HEK293 (cell line): ENCODE results near the gene STARD3.
A peak's percentile ranks its signal among the peaks of the same experiment; 100 is the strongest.
"Not testable (repeated sequence)": the region's sequence is repeated elsewhere in the genome, so short reads cannot be mapped to it uniquely, and the experiment has no call there.

Source experiments
- CTCF ChIA-PET: fragments of 350-600 bp; formaldehyde crosslinking; extraction: SDS; loops from one replicate; lab custom pipeline; 2021; ENCODE audit warnings: antibody characterized with exemption; lab: Yijun Ruan, JAX
- POLR2A ChIA-PET: fragments of 300-600 bp; formaldehyde crosslinking; extraction: SDS; loops from one replicate; lab custom pipeline; 2020; ENCODE audit warnings: antibody characterized with exemption, inconsistent platforms; lab: Yijun Ruan, JAX
- H3K27ac ChIP-seq: fragments of 200-500 bp; sonication (Bioruptor generic); 2 replicates; pipeline ENCODE4 v1.5.1; 2014; ENCODE audit warnings: low read depth, low read length, control low read depth, inconsistent platforms; ENCODE audit errors: extremely low read depth
- H3K36me3 ChIP-seq, 2 experiments: fragments of 200-500 bp in 1 of 2; sonication (Bioruptor generic) in 1 of 2; 1 replicate in 1 of 2; 2 replicates in 1 of 2; pipeline ENCODE4 v1.5.1; 2014 to 2017; ENCODE audit warnings: inconsistent platforms in 2 of 2, low read length in 2 of 2; ENCODE audit not compliant: control insufficient read depth in 2 of 2, insufficient read depth in 1 of 2
- H3K4me1 ChIP-seq: fragments of 200-500 bp; sonication (Bioruptor generic); 2 replicates; pipeline ENCODE4 v1.5.1; 2014; ENCODE audit warnings: mild to moderate bottlenecking, low read length, inconsistent platforms; ENCODE audit not compliant: control insufficient read depth, insufficient read depth
- H3K4me3 ChIP-seq: 2 replicates; pipeline ENCODE4 v1.5.1; 2011; ENCODE audit warnings: low read depth, mild to moderate bottlenecking, control low read depth, low read length, moderate library complexity
- H3K9me3 ChIP-seq: fragments of 200-500 bp; sonication (Bioruptor generic); 2 replicates; pipeline ENCODE4 v1.5.1; 2014; ENCODE audit warnings: low read depth, low read length, inconsistent platforms; ENCODE audit not compliant: control insufficient read depth, insufficient read depth
- EGR2 ChIP-seq: fragments of 450-650 bp; formaldehyde crosslinking; IDR thresholded peaks from 2 replicates; pipeline ENCODE4 v1.5.1; 2016; ENCODE audit warnings: low read depth, missing biosample characterization, missing genetic modification characterization
- SALL2 ChIP-seq: fragments of 450-650 bp; formaldehyde crosslinking; IDR thresholded peaks from 2 replicates; pipeline ENCODE4 v1.5.0; 2017; ENCODE audit warnings: missing biosample characterization, mild to moderate bottlenecking, missing genetic modification characterization, borderline replicate concordance
- ZFP69B ChIP-seq: fragments of 450-650 bp; formaldehyde crosslinking; IDR thresholded peaks from 2 replicates; pipeline ENCODE4 v1.5.1; 2016; ENCODE audit warnings: missing biosample characterization, missing genetic modification characterization
- ZNF112 ChIP-seq: fragments of 450-650 bp; formaldehyde crosslinking; IDR thresholded peaks from 2 replicates; pipeline ENCODE4 v1.5.0; 2017; ENCODE audit warnings: missing biosample characterization, missing genetic modification characterization
- ZNF274 ChIP-seq, 2 experiments: fragments of 200-500 bp in 1 of 2; fragments of 450-650 bp in 1 of 2; sonication (Bioruptor generic) in 1 of 2; formaldehyde crosslinking in 1 of 2; IDR thresholded peaks; 2 replicates each; pipeline versions ENCODE4 v1.5.1 to v1.6.1; 2014 to 2016; ENCODE audit warnings: borderline replicate concordance in 1 of 2, inconsistent platforms in 1 of 2, low read length in 1 of 2, missing biosample characterization in 1 of 2, missing genetic modification characterization in 1 of 2
- ZNF585B ChIP-seq: fragments of 450-650 bp; formaldehyde crosslinking; IDR thresholded peaks from 2 replicates; pipeline ENCODE4 v1.5.1; 2016; ENCODE audit warnings: missing biosample characterization, missing genetic modification characterization
- ZNF629 ChIP-seq: fragments of 450-650 bp; formaldehyde crosslinking; IDR thresholded peaks from 2 replicates; pipeline ENCODE4 v1.5.1; 2017; ENCODE audit warnings: missing biosample characterization, missing genetic modification characterization
- TF ChIP-seq, protein P1 (sequence below): fragments of 450-650 bp; formaldehyde crosslinking; IDR thresholded peaks from 2 replicates; pipeline ENCODE4 v1.5.1; 2016; ENCODE audit warnings: missing biosample characterization, missing genetic modification characterization
- TF ChIP-seq, protein P2 (sequence below): fragments of 450-650 bp; formaldehyde crosslinking; IDR thresholded peaks from 2 replicates; pipeline ENCODE4 v1.5.1; 2016; ENCODE audit warnings: missing biosample characterization, missing genetic modification characterization
- TF ChIP-seq, protein P3 (sequence below): fragments of 450-650 bp; formaldehyde crosslinking; IDR thresholded peaks from 2 replicates; pipeline ENCODE4 v1.5.1; 2016; ENCODE audit warnings: missing biosample characterization, missing genetic modification characterization

Gene STARD3

DNA sequence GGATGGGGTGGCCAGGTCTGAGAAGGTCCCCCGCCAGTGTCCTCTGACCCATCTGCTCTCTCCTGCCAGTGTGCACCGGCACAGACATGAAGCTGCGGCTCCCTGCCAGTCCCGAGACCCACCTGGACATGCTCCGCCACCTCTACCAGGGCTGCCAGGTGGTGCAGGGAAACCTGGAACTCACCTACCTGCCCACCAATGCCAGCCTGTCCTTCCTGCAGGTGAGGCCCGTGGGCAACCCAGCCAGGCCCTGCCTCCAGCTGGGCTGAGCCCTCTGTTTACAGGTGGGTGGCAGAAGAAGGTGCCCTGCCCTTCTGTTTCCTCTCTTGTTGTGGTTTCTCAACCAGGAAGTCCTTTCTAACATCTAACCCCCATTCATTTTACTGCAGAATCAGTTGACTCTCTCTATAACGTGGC is 70.0 kb downstream of the STARD3 start:
- CTCF ChIA-PET: interaction anchor here (0.6 to 1.2 kb wide), 3 partner anchors 12 to 400 kb away, joined by 3 to 4 read pairs (median 3); no protein-coding TSS in a partner anchor
- H3K4me1 ChIP-seq: no peaks in the 10 kb centered on the region
- peaks cover 7 to 65% of the 10 kb centered on the region in 2 experiments for H3K36me3 ChIP-seq
- H3K9me3 ChIP-seq: no peaks in the 10 kb centered on the region
- POLR2A ChIA-PET: no interaction called here
- TF ChIP-seq ZFP69B (tag by site-specific recombination): no peak
- TF ChIP-seq, protein P1, sequence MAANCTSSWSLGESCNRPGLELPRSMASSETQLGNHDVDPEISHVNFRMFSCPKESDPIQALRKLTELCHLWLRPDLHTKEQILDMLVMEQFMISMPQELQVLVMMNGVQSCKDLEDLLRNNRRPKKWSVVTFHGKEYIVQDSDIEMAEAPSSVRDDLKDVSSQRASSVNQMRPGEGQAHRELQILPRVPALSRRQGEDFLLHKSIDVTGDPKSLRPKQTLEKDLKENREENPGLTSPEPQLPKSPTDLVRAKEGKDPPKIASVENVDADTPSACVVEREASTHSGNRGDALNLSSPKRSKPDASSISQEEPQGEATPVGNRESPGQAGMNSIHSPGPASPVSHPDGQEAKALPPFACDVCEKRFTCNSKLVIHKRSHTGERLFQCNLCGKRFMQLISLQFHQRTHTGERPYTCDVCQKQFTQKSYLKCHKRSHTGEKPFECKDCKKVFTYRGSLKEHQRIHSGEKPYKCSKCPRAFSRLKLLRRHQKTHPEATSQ (tag by site-specific recombination): no peak
- TF ChIP-seq, all 188 proteins: peak for 0
- H3K4me3 ChIP-seq: no peak overlapping the region
- H3K27ac ChIP-seq: no peak overlapping the region

DNA sequence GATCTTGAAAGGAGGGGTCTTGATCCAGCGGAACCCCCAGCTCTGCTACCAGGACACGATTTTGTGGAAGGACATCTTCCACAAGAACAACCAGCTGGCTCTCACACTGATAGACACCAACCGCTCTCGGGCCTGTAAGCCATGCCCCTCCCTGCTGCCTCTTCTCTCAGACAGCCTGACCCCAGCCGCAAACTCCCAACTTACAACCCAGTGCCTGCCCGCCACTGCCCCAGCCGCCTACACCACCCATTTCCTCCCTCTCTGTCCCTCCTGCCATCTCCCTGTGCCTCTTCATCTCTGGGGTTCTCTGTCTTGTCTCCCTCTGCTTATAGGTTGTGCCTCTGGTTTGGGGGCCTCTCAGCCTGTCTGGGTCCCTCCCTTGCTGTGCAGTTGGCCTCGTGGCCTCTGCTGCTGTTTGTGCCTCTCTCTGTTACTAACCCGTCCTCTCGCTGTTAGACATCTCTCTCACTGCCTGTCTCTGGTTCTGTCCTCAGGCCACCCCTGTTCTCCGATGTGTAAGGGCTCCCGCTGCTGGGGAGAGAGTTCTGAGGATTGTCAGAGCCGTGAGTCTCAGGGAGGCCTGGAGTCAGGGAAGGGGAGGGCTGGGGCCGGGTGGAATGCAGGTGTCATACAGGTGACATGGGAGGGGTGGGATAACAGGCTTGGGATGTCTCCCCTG is 72.5 kb downstream of the STARD3 start:
- Histone ChIP-seq H3K9me3 (no peaks in the 10 kb centered on the region), H3K4me1 (no peaks in the 10 kb centered on the region), H3K27ac (no peak overlapping the region), H3K4me3 (no peak overlapping the region), H3K36me3 (peaks cover 9 to 77% of the 10 kb centered on the region in 2 experiments)
- peak; percentile 36; the same call in 1 of the 2 replicates for TF ChIP-seq EGR2 (tag by site-specific recombination)
- TF ChIP-seq SALL2 (tag by site-specific recombination): no peak
- TF ChIP-seq ZNF585B (tag by site-specific recombination): no peak
- POLR2A ChIA-PET: interaction anchor here (1.3 to 1.7 kb wide), 2 partner anchors 10 to 22 kb away, joined by 3 to 4 read pairs; partner anchors contain the start of genes ERBB2 and PGAP3
- CTCF ChIA-PET: no interaction called here

DNA sequence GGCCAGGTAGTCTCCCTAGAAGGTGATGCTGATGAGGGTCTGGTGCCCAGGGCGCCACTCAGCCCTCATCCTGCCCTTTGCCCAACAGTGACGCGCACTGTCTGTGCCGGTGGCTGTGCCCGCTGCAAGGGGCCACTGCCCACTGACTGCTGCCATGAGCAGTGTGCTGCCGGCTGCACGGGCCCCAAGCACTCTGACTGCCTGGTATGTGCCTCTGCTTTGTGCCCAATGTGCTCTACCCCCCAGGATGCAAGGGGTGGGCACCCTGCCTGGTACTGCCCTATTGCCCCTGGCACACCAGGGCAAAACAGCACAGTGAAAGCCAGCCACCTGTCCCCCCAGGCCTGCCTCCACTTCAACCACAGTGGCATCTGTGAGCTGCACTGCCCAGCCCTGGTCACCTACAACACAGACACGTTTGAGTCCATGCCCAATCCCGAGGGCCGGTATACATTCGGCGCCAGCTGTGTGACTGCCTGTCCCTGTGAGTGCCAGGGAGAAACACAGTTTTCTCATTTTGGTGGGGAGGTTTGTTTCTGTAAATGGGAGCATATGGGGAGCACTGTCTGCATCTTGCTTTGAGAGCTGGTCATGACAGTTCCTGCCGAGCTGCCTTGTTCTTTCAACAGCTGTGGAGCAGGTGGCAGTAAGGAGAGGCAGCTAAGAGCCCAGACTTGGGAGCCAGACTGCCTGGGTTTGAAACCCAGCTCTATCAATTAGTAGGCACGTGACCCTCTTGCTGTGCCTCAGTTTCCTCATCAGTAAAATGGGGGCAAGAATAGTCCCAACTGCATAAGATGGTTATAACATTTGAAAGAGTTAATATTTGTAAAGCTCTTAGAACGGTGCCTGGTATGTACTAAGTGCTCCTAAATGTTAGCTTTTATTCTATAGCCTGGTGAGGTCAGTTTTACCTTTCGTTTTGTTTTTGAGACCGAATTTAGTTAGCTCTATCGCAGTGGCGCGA is 73.3 kb downstream of the STARD3 start:
- Histone ChIP-seq H3K4me3 (no peak overlapping the region), H3K9me3 (no peaks in the 10 kb centered on the region), H3K27ac (no peak overlapping the region), H3K4me1 (no peaks in the 10 kb centered on the region), H3K36me3 (peaks cover 12 to 82% of the 10 kb centered on the region in 2 experiments)
- ChIA-PET CTCF (interaction anchor here (0.5 to 0.8 kb wide), 4 partner anchors 9 to 44 kb away, joined by 3 to 5 read pairs (median 4); no protein-coding TSS in a partner anchor), POLR2A (interaction anchor here (0.7 kb wide), 1 partner anchor 22 kb away, joined by 3 read pairs; the partner anchor contains the start of gene PGAP3)
- TF ChIP-seq, protein P2, sequence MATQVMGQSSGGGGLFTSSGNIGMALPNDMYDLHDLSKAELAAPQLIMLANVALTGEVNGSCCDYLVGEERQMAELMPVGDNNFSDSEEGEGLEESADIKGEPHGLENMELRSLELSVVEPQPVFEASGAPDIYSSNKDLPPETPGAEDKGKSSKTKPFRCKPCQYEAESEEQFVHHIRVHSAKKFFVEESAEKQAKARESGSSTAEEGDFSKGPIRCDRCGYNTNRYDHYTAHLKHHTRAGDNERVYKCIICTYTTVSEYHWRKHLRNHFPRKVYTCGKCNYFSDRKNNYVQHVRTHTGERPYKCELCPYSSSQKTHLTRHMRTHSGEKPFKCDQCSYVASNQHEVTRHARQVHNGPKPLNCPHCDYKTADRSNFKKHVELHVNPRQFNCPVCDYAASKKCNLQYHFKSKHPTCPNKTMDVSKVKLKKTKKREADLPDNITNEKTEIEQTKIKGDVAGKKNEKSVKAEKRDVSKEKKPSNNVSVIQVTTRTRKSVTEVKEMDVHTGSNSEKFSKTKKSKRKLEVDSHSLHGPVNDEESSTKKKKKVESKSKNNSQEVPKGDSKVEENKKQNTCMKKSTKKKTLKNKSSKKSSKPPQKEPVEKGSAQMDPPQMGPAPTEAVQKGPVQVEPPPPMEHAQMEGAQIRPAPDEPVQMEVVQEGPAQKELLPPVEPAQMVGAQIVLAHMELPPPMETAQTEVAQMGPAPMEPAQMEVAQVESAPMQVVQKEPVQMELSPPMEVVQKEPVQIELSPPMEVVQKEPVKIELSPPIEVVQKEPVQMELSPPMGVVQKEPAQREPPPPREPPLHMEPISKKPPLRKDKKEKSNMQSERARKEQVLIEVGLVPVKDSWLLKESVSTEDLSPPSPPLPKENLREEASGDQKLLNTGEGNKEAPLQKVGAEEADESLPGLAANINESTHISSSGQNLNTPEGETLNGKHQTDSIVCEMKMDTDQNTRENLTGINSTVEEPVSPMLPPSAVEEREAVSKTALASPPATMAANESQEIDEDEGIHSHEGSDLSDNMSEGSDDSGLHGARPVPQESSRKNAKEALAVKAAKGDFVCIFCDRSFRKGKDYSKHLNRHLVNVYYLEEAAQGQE: no peak
- TF ChIP-seq ZNF274 (IDR thresholded peaks at IDR 0.05; ENCODE audit: low read length) (no peak), ZNF274 (tag by site-specific recombination; IDR thresholded peaks at IDR 0.05; ENCODE audit: borderline replicate concordance) (no peak), ZNF629 (tag by site-specific recombination) (no peak), ZNF112 (tag by site-specific recombination) (no peak)
- TF ChIP-seq, protein P3, sequence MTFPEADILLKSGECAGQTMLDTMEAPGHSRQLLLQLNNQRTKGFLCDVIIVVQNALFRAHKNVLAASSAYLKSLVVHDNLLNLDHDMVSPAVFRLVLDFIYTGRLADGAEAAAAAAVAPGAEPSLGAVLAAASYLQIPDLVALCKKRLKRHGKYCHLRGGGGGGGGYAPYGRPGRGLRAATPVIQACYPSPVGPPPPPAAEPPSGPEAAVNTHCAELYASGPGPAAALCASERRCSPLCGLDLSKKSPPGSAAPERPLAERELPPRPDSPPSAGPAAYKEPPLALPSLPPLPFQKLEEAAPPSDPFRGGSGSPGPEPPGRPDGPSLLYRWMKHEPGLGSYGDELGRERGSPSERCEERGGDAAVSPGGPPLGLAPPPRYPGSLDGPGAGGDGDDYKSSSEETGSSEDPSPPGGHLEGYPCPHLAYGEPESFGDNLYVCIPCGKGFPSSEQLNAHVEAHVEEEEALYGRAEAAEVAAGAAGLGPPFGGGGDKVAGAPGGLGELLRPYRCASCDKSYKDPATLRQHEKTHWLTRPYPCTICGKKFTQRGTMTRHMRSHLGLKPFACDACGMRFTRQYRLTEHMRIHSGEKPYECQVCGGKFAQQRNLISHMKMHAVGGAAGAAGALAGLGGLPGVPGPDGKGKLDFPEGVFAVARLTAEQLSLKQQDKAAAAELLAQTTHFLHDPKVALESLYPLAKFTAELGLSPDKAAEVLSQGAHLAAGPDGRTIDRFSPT (tag by site-specific recombination): peak; percentile 84

DNA sequence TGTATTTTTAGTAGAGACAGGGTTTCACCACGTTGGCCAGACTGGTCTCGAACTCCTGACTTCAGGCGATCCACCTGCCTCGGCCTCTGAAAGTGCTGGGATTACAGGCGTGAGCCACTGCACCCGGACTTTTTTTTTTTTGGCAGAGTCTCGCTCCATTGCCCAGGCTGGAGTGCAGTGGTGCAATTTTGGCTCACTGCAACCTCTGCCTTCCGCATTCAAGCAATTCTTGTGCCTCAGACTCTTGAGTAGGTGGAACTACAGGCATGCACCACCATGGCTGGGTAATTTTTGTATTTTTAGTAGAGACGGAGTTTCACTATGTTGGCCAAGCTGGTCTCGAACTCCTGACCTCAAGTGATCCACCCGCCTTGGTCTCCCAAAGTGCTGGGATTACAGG is 74.1 kb downstream of the STARD3 start:
- POLR2A ChIA-PET: interaction anchor here (0.7 kb wide), 1 partner anchor 23 kb away, joined by 3 read pairs; the partner anchor contains the start of gene PGAP3
- CTCF ChIA-PET: interaction anchor here (0.5 to 0.6 kb wide), 3 partner anchors 10 to 43 kb away, joined by 3 to 5 read pairs (median 5); no protein-coding TSS in a partner anchor
- peaks cover 12 to 87% of the 10 kb centered on the region in 2 experiments for H3K36me3 ChIP-seq
- H3K4me3 ChIP-seq, H3K27ac ChIP-seq, H3K9me3 ChIP-seq, H3K4me1 ChIP-seq: not testable (repeated sequence)
